KOPT-K1 (cell line): ENCODE measurements around the gene PACS2.

Source experiments
- H3K27ac ChIP-seq: fragments of 200-600 bp; sonication (generic); 2 replicates; pipeline ENCODE4 v1.5.1; 2016; ENCODE audit warnings: antibody characterized with exemption, mild to moderate bottlenecking, low read depth, low read length; ENCODE audit not compliant: poor library complexity, severe bottlenecking
- H3K36me3 ChIP-seq: fragments of 200-600 bp; sonication (generic); 2 replicates; pipeline ENCODE4 v1.5.1; 2017; ENCODE audit warnings: antibody characterized with exemption, mild to moderate bottlenecking, low read length, moderate library complexity; ENCODE audit not compliant: insufficient read depth
- H3K9me3 ChIP-seq: fragments of 200-600 bp; sonication (generic); 2 replicates; pipeline ENCODE4 v1.5.1; 2017; ENCODE audit warnings: antibody characterized with exemption, low read length, mild to moderate bottlenecking; ENCODE audit not compliant: insufficient read depth, poor library complexity, severe bottlenecking

PACS2 gene

DNA sequence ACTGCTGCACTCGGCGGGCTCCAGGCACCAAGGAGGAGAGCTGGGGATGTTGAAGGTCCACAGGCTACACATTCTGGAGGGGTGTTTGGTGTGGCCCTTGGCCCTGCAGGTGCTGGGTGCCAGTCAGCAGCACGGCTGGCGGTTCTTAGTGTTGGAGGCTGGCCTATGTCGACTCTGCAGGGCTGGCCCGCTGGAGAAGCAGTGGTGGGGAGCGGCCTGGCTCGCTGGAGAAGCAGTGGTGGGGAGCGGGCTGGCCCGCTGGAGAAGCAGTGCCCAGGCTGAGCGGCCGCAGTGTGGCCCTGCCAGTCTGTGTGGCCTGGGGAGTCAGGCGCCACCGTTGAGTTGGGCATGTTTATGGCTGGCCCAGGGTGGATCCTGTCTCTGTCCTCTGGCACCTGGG, 132.4 kb downstream of the PACS2 start:
- H3K27ac ChIP-seq, result no peak overlapping the region
- H3K9me3 ChIP-seq, result no peaks in the 10 kb centered on the region
- peaks cover 89% of the 10 kb centered on the region for H3K36me3 ChIP-seq
